Lower leg skin (tissue), 4 donors: ENCODE results near the gene SLC25A48. TPM values are rescaled to one million over a fixed set of nuclear protein-coding genes. Genes with fewer than 3 reads are reported as not detected.
"Not testable (repeated sequence)": the region's sequence is repeated elsewhere in the genome, so short reads cannot be mapped to it uniquely, and the experiment has no call there.

Experiments
- DNase-seq, 2 donors: peaks; one replicate each; pipeline ENCODE4 v3.0.0-alpha.2; 2019; ENCODE audit warnings: low spot score in 2 of 2
- H3K4me3 ChIP-seq: fragments of 200-600 bp; sonication (generic); 2 replicates; pipeline ENCODE4 v1.5.1; 2017; ENCODE audit warnings: mild to moderate bottlenecking, low read depth; ENCODE audit not compliant: poor library complexity, severe bottlenecking
- POLR2A ChIP-seq, 2 donors: fragments of 450-650 bp; IDR thresholded peaks; one replicate each; pipeline ENCODE4 v1.6.1; 2016 to 2017; ENCODE audit warnings: antibody characterized with exemption in 2 of 2, mild to moderate bottlenecking in 1 of 2, moderate library complexity in 1 of 2
- WGBS, 2 donors: methylation state at CpG; one replicate each; pipeline ENCODE4 v1.1.5; 2018; 5-methylcytosine and 5-hydroxymethylcytosine counted together
- intact Hi-C: fragments of 100-400 bp; cut with DNase I; formaldehyde crosslinking; loops from one replicate; pipeline ENCODE4 v1.15.0; 2023; ENCODE audit warnings: low total_unique reads
- total RNA-seq, 4 donors: library from RNA; depleted of rRNA; stranded (reverse); fragments of >200 nt; gene quantifications; one replicate each; pipeline ENCODE4 v1.1.0, GENCODE V29; 2016
- TF ChIP-seq, protein P1 (sequence below), 3 donors: fragments of 450-650 bp; IDR thresholded peaks; one replicate each; pipeline ENCODE4 v1.5.1; 2016; ENCODE audit warnings: antibody characterized with exemption in 3 of 3, mild to moderate bottlenecking in 3 of 3, moderate library complexity in 2 of 3

The SLC25A48 gene
- total RNA-seq, 4 donors from 2014 or later = 0.80 to 7.6 (median 1.7) TPM

DNA sequence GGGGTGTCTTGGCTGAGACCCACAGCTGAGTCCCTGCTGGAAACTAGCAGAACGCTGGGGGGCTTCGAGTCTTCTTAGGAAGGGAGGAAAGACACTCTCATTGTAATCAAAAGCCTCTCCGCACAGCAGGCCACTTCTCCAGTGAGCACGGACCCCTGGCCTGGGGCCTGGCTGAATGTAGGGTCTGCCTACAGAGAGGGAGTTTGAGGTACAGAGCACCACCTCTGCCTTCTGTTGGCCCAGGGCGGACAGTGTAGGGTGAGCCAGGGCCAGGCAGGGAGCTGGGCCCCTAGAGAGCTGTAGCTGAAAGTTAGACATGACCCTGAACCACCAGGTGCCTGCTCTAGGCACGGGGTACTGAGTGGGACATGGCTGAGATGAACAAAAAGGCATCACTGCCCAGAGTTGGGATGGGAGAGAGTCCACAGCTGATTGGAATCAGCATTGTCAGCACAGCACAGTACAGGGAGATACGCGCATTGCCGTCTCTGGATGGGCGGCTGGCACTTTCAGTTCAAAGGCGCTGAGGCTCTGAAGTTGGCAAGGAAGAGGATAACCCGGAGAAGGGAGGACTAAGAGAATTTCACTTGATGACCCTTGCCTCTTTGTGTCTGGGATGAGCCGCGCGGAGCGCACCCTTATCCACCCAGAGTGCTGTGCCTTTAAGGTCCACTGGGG is 363 bp upstream of the SLC25A48 start:
- intact Hi-C loops = loop anchor here (5.0 kb wide), 1 partner anchor 272 kb away; no protein-coding TSS in a partner anchor
- no peak overlapping the region for H3K4me3 ChIP-seq
- 30% methylated on average over 16 of the region's 16 CpGs for WGBS, 2 donors
- no peak for TF ChIP-seq POLR2A (IDR thresholded peaks at IDR 0.05)
- TF ChIP-seq, protein P1, sequence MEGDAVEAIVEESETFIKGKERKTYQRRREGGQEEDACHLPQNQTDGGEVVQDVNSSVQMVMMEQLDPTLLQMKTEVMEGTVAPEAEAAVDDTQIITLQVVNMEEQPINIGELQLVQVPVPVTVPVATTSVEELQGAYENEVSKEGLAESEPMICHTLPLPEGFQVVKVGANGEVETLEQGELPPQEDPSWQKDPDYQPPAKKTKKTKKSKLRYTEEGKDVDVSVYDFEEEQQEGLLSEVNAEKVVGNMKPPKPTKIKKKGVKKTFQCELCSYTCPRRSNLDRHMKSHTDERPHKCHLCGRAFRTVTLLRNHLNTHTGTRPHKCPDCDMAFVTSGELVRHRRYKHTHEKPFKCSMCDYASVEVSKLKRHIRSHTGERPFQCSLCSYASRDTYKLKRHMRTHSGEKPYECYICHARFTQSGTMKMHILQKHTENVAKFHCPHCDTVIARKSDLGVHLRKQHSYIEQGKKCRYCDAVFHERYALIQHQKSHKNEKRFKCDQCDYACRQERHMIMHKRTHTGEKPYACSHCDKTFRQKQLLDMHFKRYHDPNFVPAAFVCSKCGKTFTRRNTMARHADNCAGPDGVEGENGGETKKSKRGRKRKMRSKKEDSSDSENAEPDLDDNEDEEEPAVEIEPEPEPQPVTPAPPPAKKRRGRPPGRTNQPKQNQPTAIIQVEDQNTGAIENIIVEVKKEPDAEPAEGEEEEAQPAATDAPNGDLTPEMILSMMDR (IDR thresholded peaks at IDR 0.05) = no peak
- peak in 1 of 2 donors; percentile 67 for DNase-seq

GRCh38 chr5:135835766-135836165 is 1.3 kb downstream of the SLC25A48 start:
- intact Hi-C loops = no loop called here
- WGBS, 2 donors = 62 to 77% methylated on average over 7 of the region's 7 CpGs

GRCh38 chr5:135838395-135838794 is 3.9 kb downstream of the SLC25A48 start:
- intact Hi-C loops, DNase-seq, H3K4me3 ChIP-seq: not testable (repeated sequence)

More at GRCh38 chr5:135835766-135836165, 1.3 kb downstream of the SLC25A48 start:
- TF ChIP-seq POLR2A (IDR thresholded peaks at IDR 0.05) = no peak
- TF ChIP-seq, protein P1 (IDR thresholded peaks at IDR 0.05) = no peak
- H3K4me3 ChIP-seq = no peak overlapping the region
- peak in 1 of 2 donors; percentile 69 for DNase-seq

GRCh38 chr5:135839566-135839965 is 5.1 kb downstream of the SLC25A48 start:
- no peak for DNase-seq
- intact Hi-C loops = no loop called here
- whole genome bisulfite sequencing, 2 donors = 88% methylated on average over 4 of the region's 4 CpGs
- H3K4me3 ChIP-seq = no peak overlapping the region
- no peak for TF ChIP-seq POLR2A (IDR thresholded peaks at IDR 0.05)
- TF ChIP-seq, protein P1 (IDR thresholded peaks at IDR 0.05) = no peak

- WGBS, 2 donors = 58 to 62% methylated on average over 4 of the region's 4 CpGs
- intact Hi-C loops = no loop called here
- no peak overlapping the region for H3K4me3 ChIP-seq
- TF ChIP-seq, protein P1 (IDR thresholded peaks at IDR 0.05) = no peak
- TF ChIP-seq POLR2A (IDR thresholded peaks at IDR 0.05) = no peak
- DNase-seq = no peak
These were observed 6.5 kb downstream of the SLC25A48 start for GRCh38 chr5:135840959-135841358.

DNA sequence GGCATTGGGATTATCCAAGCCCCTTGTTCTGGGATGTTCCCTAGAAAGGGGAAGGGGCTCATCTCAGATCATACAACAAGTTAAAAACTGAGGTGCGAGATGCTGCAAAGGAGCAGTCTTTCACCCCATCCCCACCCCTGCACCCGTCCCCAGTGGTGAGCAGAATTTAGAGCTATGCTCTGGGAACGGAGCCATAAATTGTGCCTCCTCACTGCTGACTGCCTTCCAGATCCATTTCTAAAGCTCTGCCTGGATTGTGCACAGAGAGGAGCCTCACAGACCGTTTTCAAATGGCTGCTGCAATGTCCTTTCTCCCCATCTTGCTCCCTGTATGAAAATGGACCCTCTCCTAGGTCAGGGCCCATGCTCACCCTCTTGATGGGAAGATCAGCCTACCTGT is 8.3 kb downstream of the SLC25A48 start:
- peak in 1 of 2 donors; percentile 45 for DNase-seq
- no peak overlapping the region for H3K4me3 ChIP-seq
- intact Hi-C loops = no loop called here
- WGBS, 2 donors = 69 to 71% methylated on average over 4 of the region's 4 CpGs
- TF ChIP-seq, protein P1 (IDR thresholded peaks at IDR 0.05) = no peak
- no peak for TF ChIP-seq POLR2A (IDR thresholded peaks at IDR 0.05)
